ENCODE results near the gene SUGT1. TPM values are rescaled to one million over a fixed set of nuclear protein-coding genes. Genes with fewer than 3 reads are reported as not detected.

Gene SUGT1
- total and polyA plus RNA-seq, 10 of the 15 experiments (the other 5 are each of a cell fraction or from before 2014, with no cell fraction given) = 46.7 to 122 (median 77.3) TPM

GRCh38 chr13:52617070-52618060, 35.3 kb upstream of the SUGT1 start (continued):
- TF ChIP-seq ATF7 (IDR thresholded peaks at IDR 0.05; ENCODE audit: low read depth) (0 out of 2 replicates have a peak, but pooled peaks have one; percentile 32), SP1 (IDR thresholded peaks at IDR 0.05; ENCODE audit: low read depth, low read length) (peak; percentile 69), WRNIP1 (IDR thresholded peaks at IDR 0.05; ENCODE audit: borderline replicate concordance, low read depth, low read length) (peak; percentile 98), SIN3A (IDR thresholded peaks at IDR 0.05; ENCODE audit: low read depth, low read length) (peak; percentile 87; the same call in 1 of the 2 replicates), RAD21 (IDR thresholded peaks at IDR 0.05; ENCODE audit: insufficient read depth, low read depth, low read length) (0 out of 2 replicates have a peak, but pooled peaks have one; percentile 9), CEBPB (IDR thresholded peaks at IDR 0.05; ENCODE audit: borderline replicate concordance in 1 of 2, low read depth in 2 of 2, low read length in 2 of 2) (no peak), NFYA (IDR thresholded peaks at IDR 0.05; ENCODE audit: borderline replicate concordance, low read depth, low read length) (no peak), HCFC1 (IDR thresholded peaks at IDR 0.05; ENCODE audit: low read length) (peak; percentile 90), FOS (IDR thresholded peaks at IDR 0.05; ENCODE audit: borderline replicate concordance, extremely low read depth, insufficient read length) (no peak), PAX5 (IDR thresholded peaks at IDR 0.05; ENCODE audit: borderline replicate concordance, low read depth, low read length) (peak; percentile 49; the same call in 1 of the 2 replicates), SRF (IDR thresholded peaks at IDR 0.05; ENCODE audit: low read depth in 2 of 2, low read length in 2 of 2) (peak in 1 of 2 experiments; percentile 91; a peak in 2 of 4 replicates), SMAD1 (IDR thresholded peaks at IDR 0.05; ENCODE audit: low read depth, partially characterized antibody) (no peak), POLR2A (IDR thresholded peaks at IDR 0.05; ENCODE audit: low read depth, low read length) (peak; percentile 86), BMI1 (IDR thresholded peaks at IDR 0.05; ENCODE audit: borderline replicate concordance) (no peak), RBBP5 (conservative IDR thresholded peaks at IDR 0.05) (0 out of 2 replicates have a peak, but pooled peaks have one; percentile 48), PML (IDR thresholded peaks at IDR 0.05; ENCODE audit: low read length) (peak; percentile 92)
- TF ChIP-seq, protein P1, sequence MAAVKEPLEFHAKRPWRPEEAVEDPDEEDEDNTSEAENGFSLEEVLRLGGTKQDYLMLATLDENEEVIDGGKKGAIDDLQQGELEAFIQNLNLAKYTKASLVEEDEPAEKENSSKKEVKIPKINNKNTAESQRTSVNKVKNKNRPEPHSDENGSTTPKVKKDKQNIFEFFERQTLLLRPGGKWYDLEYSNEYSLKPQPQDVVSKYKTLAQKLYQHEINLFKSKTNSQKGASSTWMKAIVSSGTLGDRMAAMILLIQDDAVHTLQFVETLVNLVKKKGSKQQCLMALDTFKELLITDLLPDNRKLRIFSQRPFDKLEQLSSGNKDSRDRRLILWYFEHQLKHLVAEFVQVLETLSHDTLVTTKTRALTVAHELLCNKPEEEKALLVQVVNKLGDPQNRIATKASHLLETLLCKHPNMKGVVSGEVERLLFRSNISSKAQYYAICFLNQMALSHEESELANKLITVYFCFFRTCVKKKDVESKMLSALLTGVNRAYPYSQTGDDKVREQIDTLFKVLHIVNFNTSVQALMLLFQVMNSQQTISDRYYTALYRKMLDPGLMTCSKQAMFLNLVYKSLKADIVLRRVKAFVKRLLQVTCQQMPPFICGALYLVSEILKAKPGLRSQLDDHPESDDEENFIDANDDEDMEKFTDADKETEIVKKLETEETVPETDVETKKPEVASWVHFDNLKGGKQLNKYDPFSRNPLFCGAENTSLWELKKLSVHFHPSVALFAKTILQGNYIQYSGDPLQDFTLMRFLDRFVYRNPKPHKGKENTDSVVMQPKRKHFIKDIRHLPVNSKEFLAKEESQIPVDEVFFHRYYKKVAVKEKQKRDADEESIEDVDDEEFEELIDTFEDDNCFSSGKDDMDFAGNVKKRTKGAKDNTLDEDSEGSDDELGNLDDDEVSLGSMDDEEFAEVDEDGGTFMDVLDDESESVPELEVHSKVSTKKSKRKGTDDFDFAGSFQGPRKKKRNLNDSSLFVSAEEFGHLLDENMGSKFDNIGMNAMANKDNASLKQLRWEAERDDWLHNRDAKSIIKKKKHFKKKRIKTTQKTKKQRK (IDR thresholded peaks at IDR 0.05; ENCODE audit: low read depth, low read length) = no peak
- TF ChIP-seq, protein P2, sequence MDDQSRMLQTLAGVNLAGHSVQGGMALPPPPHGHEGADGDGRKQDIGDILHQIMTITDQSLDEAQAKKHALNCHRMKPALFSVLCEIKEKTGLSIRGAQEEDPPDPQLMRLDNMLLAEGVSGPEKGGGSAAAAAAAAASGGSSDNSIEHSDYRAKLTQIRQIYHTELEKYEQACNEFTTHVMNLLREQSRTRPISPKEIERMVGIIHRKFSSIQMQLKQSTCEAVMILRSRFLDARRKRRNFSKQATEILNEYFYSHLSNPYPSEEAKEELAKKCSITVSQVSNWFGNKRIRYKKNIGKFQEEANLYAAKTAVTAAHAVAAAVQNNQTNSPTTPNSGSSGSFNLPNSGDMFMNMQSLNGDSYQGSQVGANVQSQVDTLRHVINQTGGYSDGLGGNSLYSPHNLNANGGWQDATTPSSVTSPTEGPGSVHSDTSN (IDR thresholded peaks at IDR 0.05; ENCODE audit: insufficient replicate concordance, low read depth, low read length) = no peak
- TF ChIP-seq, protein P3, sequence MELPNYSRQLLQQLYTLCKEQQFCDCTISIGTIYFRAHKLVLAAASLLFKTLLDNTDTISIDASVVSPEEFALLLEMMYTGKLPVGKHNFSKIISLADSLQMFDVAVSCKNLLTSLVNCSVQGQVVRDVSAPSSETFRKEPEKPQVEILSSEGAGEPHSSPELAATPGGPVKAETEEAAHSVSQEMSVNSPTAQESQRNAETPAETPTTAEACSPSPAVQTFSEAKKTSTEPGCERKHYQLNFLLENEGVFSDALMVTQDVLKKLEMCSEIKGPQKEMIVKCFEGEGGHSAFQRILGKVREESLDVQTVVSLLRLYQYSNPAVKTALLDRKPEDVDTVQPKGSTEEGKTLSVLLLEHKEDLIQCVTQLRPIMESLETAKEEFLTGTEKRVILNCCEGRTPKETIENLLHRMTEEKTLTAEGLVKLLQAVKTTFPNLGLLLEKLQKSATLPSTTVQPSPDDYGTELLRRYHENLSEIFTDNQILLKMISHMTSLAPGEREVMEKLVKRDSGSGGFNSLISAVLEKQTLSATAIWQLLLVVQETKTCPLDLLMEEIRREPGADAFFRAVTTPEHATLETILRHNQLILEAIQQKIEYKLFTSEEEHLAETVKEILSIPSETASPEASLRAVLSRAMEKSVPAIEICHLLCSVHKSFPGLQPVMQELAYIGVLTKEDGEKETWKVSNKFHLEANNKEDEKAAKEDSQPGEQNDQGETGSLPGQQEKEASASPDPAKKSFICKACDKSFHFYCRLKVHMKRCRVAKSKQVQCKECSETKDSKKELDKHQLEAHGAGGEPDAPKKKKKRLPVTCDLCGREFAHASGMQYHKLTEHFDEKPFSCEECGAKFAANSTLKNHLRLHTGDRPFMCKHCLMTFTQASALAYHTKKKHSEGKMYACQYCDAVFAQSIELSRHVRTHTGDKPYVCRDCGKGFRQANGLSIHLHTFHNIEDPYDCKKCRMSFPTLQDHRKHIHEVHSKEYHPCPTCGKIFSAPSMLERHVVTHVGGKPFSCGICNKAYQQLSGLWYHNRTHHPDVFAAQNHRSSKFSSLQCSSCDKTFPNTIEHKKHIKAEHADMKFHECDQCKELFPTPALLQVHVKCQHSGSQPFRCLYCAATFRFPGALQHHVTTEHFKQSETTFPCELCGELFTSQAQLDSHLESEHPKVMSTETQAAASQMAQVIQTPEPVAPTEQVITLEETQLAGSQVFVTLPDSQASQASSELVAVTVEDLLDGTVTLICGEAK (IDR thresholded peaks at IDR 0.05; ENCODE audit: borderline replicate concordance) = peak; percentile 99

Measured in GM12878 (cell line).